Liver (tissue), 3 donors: ENCODE data around the gene METTL23.

ENCODE experiments used
- CTCF ChIP-seq: fragments of 150-350 bp; IDR thresholded peaks from 2 replicates; pipeline ENCODE4 v1.5.1; 2017; ENCODE audit warnings: improper control_type of control experiment, low read depth, low read length; ENCODE audit not compliant: missing input control
- TF ChIP-seq, protein P1 (sequence below): IDR thresholded peaks from 2 replicates; pipeline ENCODE4 v1.6.1; 2016; ENCODE audit warnings: antibody characterized with exemption
- donor health status: healthy.
- donor health status: healthy.

DNA sequence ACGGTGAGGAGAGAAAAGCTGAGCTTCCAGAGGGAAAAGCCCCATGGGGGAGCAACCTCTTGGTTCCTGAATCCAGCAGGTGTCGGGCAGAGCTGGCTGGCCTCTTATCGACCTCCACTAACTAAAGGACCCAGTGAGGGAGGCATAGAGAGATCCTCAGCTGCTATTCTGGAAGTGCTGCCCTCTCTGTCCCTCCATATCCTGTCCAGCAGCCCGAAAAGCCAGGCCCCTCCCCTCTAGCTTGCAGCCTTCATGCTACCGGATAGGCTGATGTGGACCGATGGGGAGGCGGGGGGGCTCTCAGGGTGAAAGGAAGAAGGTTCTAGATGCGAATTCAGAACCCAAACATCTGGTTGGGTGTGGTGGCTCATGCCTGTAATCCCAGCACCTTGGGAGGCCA, 40.8 kb upstream of the METTL23 start:
- TF ChIP-seq, protein P1, sequence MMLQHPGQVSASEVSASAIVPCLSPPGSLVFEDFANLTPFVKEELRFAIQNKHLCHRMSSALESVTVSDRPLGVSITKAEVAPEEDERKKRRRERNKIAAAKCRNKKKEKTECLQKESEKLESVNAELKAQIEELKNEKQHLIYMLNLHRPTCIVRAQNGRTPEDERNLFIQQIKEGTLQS, result no peak
- no peak for TF ChIP-seq CTCF
